Activated CD4-positive, alpha-beta memory T cell treated with anti-CD3 and anti-CD28 coated beads for 36 hours (primary cell): ENCODE measurements around the gene SCGB3A2. TPM values are rescaled to one million over a fixed set of nuclear protein-coding genes. Genes with fewer than 3 reads are reported as not detected.
A peak's percentile ranks its signal among the peaks of the same experiment; 100 is the strongest.

ENCODE experiments used
- CTCF ChIA-PET: fragments of 350-600 bp; sonication (Branson Sonifier 250); formaldehyde crosslinking; loops from one replicate; lab custom pipeline; 2021; ENCODE audit warnings: antibody characterized with exemption, inconsistent platforms; lab: Charles Lee
- POLR2A ChIA-PET: fragments of 350-600 bp; sonication (Branson Sonifier 250); formaldehyde crosslinking; loops from one replicate; lab custom pipeline; 2021; ENCODE audit warnings: antibody characterized with exemption; lab: Charles Lee
- DNase-seq: peaks from one replicate; pipeline ENCODE4 v3.0.0-alpha.2; 2020
- H3K27ac Mint-ChIP-seq: one replicate; pipeline ENCODE4 v1.8.0; 2021; ENCODE audit warnings: mixed read lengths
- H3K27me3 Mint-ChIP-seq: one replicate; pipeline ENCODE4 v1.8.0; 2021; ENCODE audit warnings: mixed read lengths
- H3K36me3 Mint-ChIP-seq: one replicate; pipeline ENCODE4 v1.8.0; 2021; ENCODE audit warnings: mixed read lengths
- H3K4me1 Mint-ChIP-seq: one replicate; pipeline ENCODE4 v1.8.0; 2021; ENCODE audit warnings: low read depth, mixed read lengths
- H3K4me3 Mint-ChIP-seq: one replicate; pipeline ENCODE4 v1.8.0; 2021; ENCODE audit warnings: mild to moderate bottlenecking, mixed read lengths
- H3K9me3 Mint-ChIP-seq: one replicate; pipeline ENCODE4 v1.8.0; 2021; ENCODE audit warnings: mixed read lengths
- intact Hi-C: fragments of 100-400 bp; cut with micrococcal nuclease; formaldehyde crosslinking; loops from one replicate; pipeline ENCODE4 v1.15.1; 2023
- total RNA-seq, 2 experiments: library from RNA; stranded (reverse); gene quantifications; one replicate each; pipeline ENCODE4 v1.2.3, GENCODE V29; 2021

The SCGB3A2 gene
- total RNA-seq, 2 experiments from 2014 or later, result not detected

- Mint-ChIP-seq H3K36me3 (no peaks in the 10 kb centered on the region), H3K9me3 (no peaks in the 10 kb centered on the region), H3K27ac (no peak overlapping the region), H3K27me3 (peaks cover 2% of the 10 kb centered on the region), H3K4me3 (no peak overlapping the region), H3K4me1 (no peaks in the 10 kb centered on the region)
- DNase-seq, result no peak
- ChIA-PET POLR2A (no interaction called here), CTCF (no interaction called here)
- intact Hi-C loops, result no loop called here
Observed at GRCh38 chr5:147853372-147853987, 25.0 kb upstream of the SCGB3A2 start.

- Mint-ChIP-seq H3K27ac (no peak overlapping the region), H3K4me1 (no peaks in the 10 kb centered on the region), H3K36me3 (no peaks in the 10 kb centered on the region), H3K27me3 (peaks cover 2% of the 10 kb centered on the region), H3K4me3 (no peak overlapping the region), H3K9me3 (no peaks in the 10 kb centered on the region)
- ChIA-PET CTCF (no interaction called here), POLR2A (no interaction called here)
- intact Hi-C loops, result no loop called here
- no peak for DNase-seq
Observed at GRCh38 chr5:147854331-147854730, 24.2 kb upstream of the SCGB3A2 start.

GRCh38 chr5:147854894-147855773, 23.4 kb upstream of the SCGB3A2 start:
- Mint-ChIP-seq H3K4me3 (no peak overlapping the region), H3K4me1 (no peaks in the 10 kb centered on the region), H3K27ac (no peak overlapping the region), H3K36me3 (no peaks in the 10 kb centered on the region), H3K9me3 (no peaks in the 10 kb centered on the region), H3K27me3 (peaks cover 2% of the 10 kb centered on the region)
- DNase-seq, result no peak
- POLR2A ChIA-PET, result no interaction called here
- CTCF ChIA-PET, result no interaction called here
- intact Hi-C loops, result no loop called here

DNA sequence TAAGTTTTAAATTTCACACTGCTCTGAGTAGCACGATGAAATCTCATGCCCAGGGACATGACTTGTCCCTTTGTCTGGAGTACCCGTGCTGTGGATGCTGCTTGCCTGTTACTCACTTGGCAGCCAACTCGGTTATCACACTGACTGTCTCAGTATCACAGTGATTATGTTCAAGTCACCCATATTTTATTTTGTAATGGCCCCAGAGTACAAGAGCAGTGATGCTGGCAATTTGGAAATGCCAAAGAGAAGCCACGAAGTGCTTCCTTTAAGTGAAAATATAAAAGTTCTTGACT, 22.8 kb upstream of the SCGB3A2 start:
- ChIA-PET POLR2A (no interaction called here), CTCF (no interaction called here)
- Mint-ChIP-seq H3K27ac (no peak overlapping the region), H3K4me1 (no peaks in the 10 kb centered on the region), H3K9me3 (no peaks in the 10 kb centered on the region), H3K4me3 (no peak overlapping the region), H3K36me3 (no peaks in the 10 kb centered on the region), H3K27me3 (peaks cover 2% of the 10 kb centered on the region)
- no peak for DNase-seq
- intact Hi-C loops, result no loop called here

DNA sequence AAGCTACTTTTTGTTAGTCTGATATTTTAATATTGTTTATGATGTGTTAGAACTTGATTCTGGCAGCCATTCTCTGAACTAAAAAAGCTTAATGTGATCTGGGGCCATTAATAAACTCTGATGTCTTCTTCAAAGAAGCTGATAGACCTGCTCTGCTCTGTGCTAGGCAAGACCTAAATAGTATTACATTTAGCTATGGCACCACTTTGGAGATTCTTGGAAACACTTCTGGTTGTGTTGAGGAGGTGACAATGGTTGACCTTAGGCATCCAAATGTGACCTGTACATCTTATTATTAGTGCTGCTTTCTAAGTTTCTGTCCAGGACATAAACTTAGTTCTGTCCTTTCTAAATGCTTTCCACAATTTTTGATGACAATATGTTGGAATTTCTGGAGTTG, 21.7 kb upstream of the SCGB3A2 start:
- Mint-ChIP-seq H3K27me3 (peaks cover 2% of the 10 kb centered on the region), H3K36me3 (no peaks in the 10 kb centered on the region), H3K27ac (no peak overlapping the region), H3K4me3 (no peak overlapping the region), H3K4me1 (no peaks in the 10 kb centered on the region), H3K9me3 (no peaks in the 10 kb centered on the region)
- DNase-seq, result no peak
- ChIA-PET POLR2A (no interaction called here), CTCF (interaction anchor here (0.7 to 1.6 kb wide), 5 partner anchors 8 to 874 kb away, joined by 3 to 9 read pairs (median 3); no protein-coding TSS in a partner anchor)
- intact Hi-C loops, result loop anchor here (1.0 kb wide), 1 partner anchor 874 kb away; no protein-coding TSS in a partner anchor

DNA sequence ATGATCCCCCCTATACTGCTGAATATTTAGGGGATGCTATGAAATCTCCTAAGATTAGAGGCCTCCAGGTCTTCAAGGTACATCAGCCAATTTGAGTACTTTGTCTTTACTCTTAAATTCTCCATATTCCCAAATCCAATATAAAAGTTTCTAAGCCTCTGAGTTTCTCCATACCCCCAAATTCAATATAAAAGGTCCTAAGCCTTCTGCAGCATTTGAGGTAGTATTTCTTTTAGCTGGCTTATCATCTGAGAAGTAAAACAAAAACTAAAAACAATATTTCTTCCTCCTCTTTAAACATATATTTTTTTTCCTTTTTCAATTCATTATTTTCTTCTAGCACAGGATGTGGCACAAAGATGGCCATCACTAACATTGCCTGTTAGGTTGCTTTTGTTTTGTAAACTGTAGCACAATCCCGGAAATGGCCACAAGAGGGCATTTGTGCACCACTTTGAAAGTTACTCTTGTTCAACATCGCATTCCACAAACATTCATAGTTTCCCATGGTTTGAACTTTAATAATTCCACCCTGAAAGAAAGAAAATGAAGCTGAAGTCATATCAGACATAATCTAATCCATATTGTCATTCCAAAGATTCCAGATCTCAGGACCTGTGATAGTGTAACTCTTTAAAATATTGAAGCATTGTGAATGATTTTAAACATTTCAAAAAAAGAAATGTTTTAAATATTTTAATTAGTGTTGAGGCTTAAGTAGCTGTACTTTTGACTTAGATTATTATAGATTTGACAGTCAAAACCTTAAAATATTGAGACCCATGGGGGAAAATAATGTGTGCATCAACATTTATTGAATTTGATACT, 21.0 kb upstream of the SCGB3A2 start:
- CTCF ChIA-PET, result interaction anchor here (0.6 to 1.6 kb wide), 10 partner anchors 8 to 1105 kb away, joined by 3 to 9 read pairs (median 3); no protein-coding TSS in a partner anchor
- intact Hi-C loops, result loop anchor here (1.0 kb wide), 1 partner anchor 874 kb away; no protein-coding TSS in a partner anchor
- Mint-ChIP-seq H3K4me3 (no peak overlapping the region), H3K27me3 (peaks cover 2% of the 10 kb centered on the region), H3K27ac (no peak overlapping the region), H3K36me3 (no peaks in the 10 kb centered on the region), H3K4me1 (no peaks in the 10 kb centered on the region), H3K9me3 (no peaks in the 10 kb centered on the region)
- DNase-seq, result peak; percentile 46
- POLR2A ChIA-PET, result no interaction called here

GRCh38 chr5:147858565-147858964, 19.9 kb upstream of the SCGB3A2 start:
- intact Hi-C loops, result no loop called here
- Mint-ChIP-seq H3K9me3 (no peaks in the 10 kb centered on the region), H3K36me3 (no peaks in the 10 kb centered on the region)

GRCh38 chr5:147859962-147860640, 18.4 kb upstream of the SCGB3A2 start:
- no peak overlapping the region for H3K4me3 Mint-ChIP-seq
- no peaks in the 10 kb centered on the region for H3K36me3 Mint-ChIP-seq
- intact Hi-C loops, result no loop called here
- H3K27me3 Mint-ChIP-seq, result no peaks in the 10 kb centered on the region
- ChIA-PET CTCF (interaction anchor here (1.3 kb wide), 1 partner anchor 37 kb away, joined by 3 read pairs; no protein-coding TSS in a partner anchor), POLR2A (no interaction called here)
- H3K4me1 Mint-ChIP-seq, result no peaks in the 10 kb centered on the region
- no peak for DNase-seq
- no peaks in the 10 kb centered on the region for H3K9me3 Mint-ChIP-seq
- H3K27ac Mint-ChIP-seq, result no peak overlapping the region

More at GRCh38 chr5:147858565-147858964, 19.9 kb upstream of the SCGB3A2 start:
- Mint-ChIP-seq H3K4me1 (no peaks in the 10 kb centered on the region), H3K27ac (no peak overlapping the region), H3K4me3 (no peak overlapping the region), H3K27me3 (peaks cover 1% of the 10 kb centered on the region)
- ChIA-PET POLR2A (no interaction called here), CTCF (interaction anchor here (1.2 to 1.6 kb wide), 2 partner anchors 11 to 37 kb away, joined by 3 to 9 read pairs; no protein-coding TSS in a partner anchor)
- no peak for DNase-seq

GRCh38 chr5:147860641-147861025, 17.9 kb upstream of the SCGB3A2 start:
- Mint-ChIP-seq H3K36me3 (no peaks in the 10 kb centered on the region), H3K27me3 (no peaks in the 10 kb centered on the region), H3K4me1 (no peaks in the 10 kb centered on the region), H3K4me3 (no peak overlapping the region), H3K9me3 (no peaks in the 10 kb centered on the region), H3K27ac (no peak overlapping the region)
- CTCF ChIA-PET, result interaction anchor here (1.3 kb wide), 1 partner anchor 38 kb away, joined by 3 read pairs; no protein-coding TSS in a partner anchor
- POLR2A ChIA-PET, result no interaction called here
- intact Hi-C loops, result no loop called here
- DNase-seq, result no peak

DNA sequence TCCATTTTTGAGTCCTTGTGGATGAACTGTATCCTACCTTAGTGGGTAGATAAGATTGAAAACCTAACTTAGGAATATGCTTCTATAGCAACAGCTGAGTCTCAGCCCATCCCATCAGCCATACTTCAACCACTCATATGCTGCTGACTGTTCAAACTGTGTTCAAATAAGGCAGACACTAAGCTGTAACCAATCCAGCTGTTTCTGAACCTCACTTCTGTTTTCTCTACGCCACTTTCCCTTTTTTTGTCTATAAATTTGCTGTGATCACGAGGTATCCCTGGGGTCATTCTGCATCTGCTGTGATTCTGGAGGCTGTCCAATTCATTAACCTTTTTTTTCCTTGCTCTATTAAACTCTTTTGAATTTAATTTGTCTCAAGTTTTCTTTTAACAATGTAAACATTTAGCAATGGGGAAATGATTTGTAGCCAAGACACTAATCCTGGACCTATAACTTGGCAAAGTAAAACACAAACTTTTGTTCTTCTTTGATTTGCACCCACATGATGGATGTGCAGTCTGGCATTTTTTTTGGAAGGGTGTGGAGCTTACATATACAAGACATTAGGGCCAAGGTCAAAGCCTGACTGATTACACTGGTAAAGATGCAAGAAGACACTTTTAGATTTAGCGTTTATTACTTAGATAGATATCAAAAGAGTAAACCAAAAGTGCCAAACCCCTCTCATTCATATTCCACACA, 14.9 kb upstream of the SCGB3A2 start:
- Mint-ChIP-seq H3K36me3 (no peaks in the 10 kb centered on the region), H3K4me3 (no peak overlapping the region), H3K27me3 (no peaks in the 10 kb centered on the region), H3K9me3 (no peaks in the 10 kb centered on the region), H3K27ac (no peak overlapping the region), H3K4me1 (no peaks in the 10 kb centered on the region)
- CTCF ChIA-PET, result no interaction called here
- POLR2A ChIA-PET, result no interaction called here
- DNase-seq, result no peak
- intact Hi-C loops, result no loop called here

DNA sequence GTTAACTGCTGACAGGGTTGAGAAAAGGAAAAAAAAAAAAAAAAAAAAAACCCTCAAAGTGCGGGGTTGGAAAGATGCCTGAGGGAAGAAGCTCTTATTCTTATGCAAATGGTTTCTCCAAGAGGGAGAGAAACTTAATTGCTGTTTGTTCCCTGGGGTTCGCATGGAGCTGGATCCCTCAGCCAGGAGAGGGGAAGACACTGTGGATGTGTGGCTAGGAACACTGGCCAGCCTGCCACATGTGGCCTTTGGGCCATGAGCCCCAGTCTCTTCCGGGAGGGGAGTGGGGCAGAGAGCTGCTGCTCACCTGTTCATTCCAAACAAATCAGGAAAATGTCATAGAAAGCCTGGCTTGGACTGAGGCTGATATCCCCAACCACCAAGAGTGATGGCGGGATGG, 9.4 kb upstream of the SCGB3A2 start:
- H3K36me3 Mint-ChIP-seq, result no peaks in the 10 kb centered on the region
- intact Hi-C loops, result no loop called here
- CTCF ChIA-PET, result no interaction called here
- H3K9me3 Mint-ChIP-seq, result no peaks in the 10 kb centered on the region
- H3K4me1 Mint-ChIP-seq, result no peaks in the 10 kb centered on the region
- H3K27ac Mint-ChIP-seq, result no peak overlapping the region
- POLR2A ChIA-PET, result no interaction called here
- H3K27me3 Mint-ChIP-seq, result no peaks in the 10 kb centered on the region
- H3K4me3 Mint-ChIP-seq, result no peak overlapping the region
- DNase-seq, result no peak
